GM19193 (cell line): ENCODE measurements around the gene GABRG3.

ENCODE experiments used
- POLR2A ChIP-seq: IDR thresholded peaks from 4 replicates; pipeline ENCODE4 v1.6.1; 2011; ENCODE audit not compliant: insufficient read depth, insufficient read length; ENCODE audit errors: extremely low read depth

GABRG3 gene

GRCh38 chr15:27077790-27078189 is 106.8 kb downstream of the GABRG3 start:
- no peak for TF ChIP-seq POLR2A

GRCh38 chr15:27081676-27082418 is 110.9 kb downstream of the GABRG3 start:
- TF ChIP-seq POLR2A, result no peak

GRCh38 chr15:27082526-27082925 is 111.5 kb downstream of the GABRG3 start:
- no peak for TF ChIP-seq POLR2A

- no peak for TF ChIP-seq POLR2A
Measured at GRCh38 chr15:27084844-27085243, 113.9 kb downstream of the GABRG3 start.

GRCh38 chr15:27086149-27086548 is 115.2 kb downstream of the GABRG3 start:
- no peak for TF ChIP-seq POLR2A

- no peak for TF ChIP-seq POLR2A
Measured at GRCh38 chr15:27086805-27087204, 115.8 kb downstream of the GABRG3 start.

GRCh38 chr15:27087651-27088583 is 116.9 kb downstream of the GABRG3 start:
- TF ChIP-seq POLR2A, result no peak

GRCh38 chr15:27088584-27089232 is 117.7 kb downstream of the GABRG3 start:
- no peak for TF ChIP-seq POLR2A

- TF ChIP-seq POLR2A, result no peak
Measured at GRCh38 chr15:27089233-27089586, 118.2 kb downstream of the GABRG3 start.

- no peak for TF ChIP-seq POLR2A
Measured at GRCh38 chr15:27089676-27090075, 118.7 kb downstream of the GABRG3 start.

- TF ChIP-seq POLR2A, result no peak
Measured at GRCh38 chr15:27091270-27091940, 120.4 kb downstream of the GABRG3 start.

GRCh38 chr15:27092390-27092789 is 121.4 kb downstream of the GABRG3 start:
- no peak for TF ChIP-seq POLR2A

- no peak for TF ChIP-seq POLR2A
Measured at GRCh38 chr15:27094235-27094634, 123.3 kb downstream of the GABRG3 start.

- no peak for TF ChIP-seq POLR2A
Measured at GRCh38 chr15:27095886-27096624, 125.1 kb downstream of the GABRG3 start.

GRCh38 chr15:27097506-27097905 is 126.5 kb downstream of the GABRG3 start:
- no peak for TF ChIP-seq POLR2A

GRCh38 chr15:27101982-27102381 is 131.0 kb downstream of the GABRG3 start:
- no peak for TF ChIP-seq POLR2A
